GM12878 (cell line): ENCODE results near the gene ANKRD33B. TPM values are rescaled to one million over a fixed set of nuclear protein-coding genes. Genes with fewer than 3 reads are reported as not detected.

Source experiments
- BCL11A ChIP-seq: IDR thresholded peaks from 2 replicates; pipeline ENCODE4 v1.6.1; 2011; ENCODE audit warnings: low read depth, low read length
- CHD2 ChIP-seq: IDR thresholded peaks from 2 replicates; pipeline ENCODE4 v1.6.1; 2011; ENCODE audit warnings: low read depth, low read length, improper control_type of control experiment, borderline replicate concordance
- CTCF ChIP-seq, 3 experiments: IDR thresholded peaks in 2 of 3; conservative IDR thresholded peaks in 1 of 3; 2 replicates each; pipeline ENCODE4 v1.5.1; 2011; ENCODE audit warnings: low read depth in 3 of 3, low read length in 3 of 3, mild to moderate bottlenecking in 3 of 3, control low read depth in 2 of 3, moderate library complexity in 2 of 3, inconsistent platforms in 1 of 3, mixed read lengths in 1 of 3; ENCODE audit not compliant: control insufficient read depth in 2 of 3, insufficient read depth in 1 of 3; ENCODE audit errors: extremely low read depth in 1 of 3
- ETV6 ChIP-seq, 2 experiments: fragments of 450-650 bp in 1 of 2; IDR thresholded peaks in 1 of 2; conservative IDR thresholded peaks in 1 of 2; 2 replicates each; pipeline ENCODE4 v1.6.1; 2014; ENCODE audit warnings: antibody characterized with exemption in 1 of 2, borderline replicate concordance in 1 of 2, low read depth in 1 of 2, mild to moderate bottlenecking in 1 of 2, moderate library complexity in 1 of 2
- KAT2A ChIP-seq: conservative IDR thresholded peaks from 2 replicates; pipeline ENCODE4 v1.6.1; 2011; ENCODE audit warnings: low read depth, low read length; ENCODE audit not compliant: control insufficient read depth
- POLR2AphosphoS5 ChIP-seq: IDR thresholded peaks from 2 replicates; pipeline ENCODE4 v1.6.1; 2011; ENCODE audit warnings: mild to moderate bottlenecking, low read length, inconsistent platforms
- RELA ChIP-seq: fragments of 450-650 bp; IDR thresholded peaks from 2 replicates; pipeline ENCODE4 v1.8.0; 2014; ENCODE audit warnings: borderline replicate concordance; ENCODE audit not compliant: partially characterized antibody
- RELB ChIP-seq: fragments of 450-650 bp; IDR thresholded peaks from 2 replicates; pipeline ENCODE4 v1.6.1; 2017; ENCODE audit warnings: low read depth, mild to moderate bottlenecking, moderate library complexity
- REST ChIP-seq: IDR thresholded peaks from 2 replicates; pipeline ENCODE4 v1.6.1; 2012; ENCODE audit warnings: mild to moderate bottlenecking, low read depth, low read length
- SMAD1 ChIP-seq: fragments of 450-650 bp; IDR thresholded peaks from 2 replicates; pipeline ENCODE4 v1.6.1; 2018; ENCODE audit warnings: mild to moderate bottlenecking, low read depth; ENCODE audit not compliant: partially characterized antibody
- SMARCA5 ChIP-seq: fragments of 450-650 bp; IDR thresholded peaks from 2 replicates; pipeline ENCODE4 v1.6.1; 2017; ENCODE audit warnings: mild to moderate bottlenecking
- SREBF2 ChIP-seq: IDR thresholded peaks from 2 replicates; pipeline ENCODE4 v1.6.1; 2012; ENCODE audit warnings: mild to moderate bottlenecking, low read length
- ZNF207 ChIP-seq: fragments of 450-650 bp; IDR thresholded peaks from 2 replicates; pipeline ENCODE4 v1.6.1; 2014; ENCODE audit warnings: antibody characterized with exemption, mild to moderate bottlenecking, borderline replicate concordance
- ZNF687 ChIP-seq: fragments of 450-650 bp; IDR thresholded peaks from 2 replicates; pipeline ENCODE4 v1.6.1; 2017; ENCODE audit warnings: mild to moderate bottlenecking, moderate library complexity
- polyA plus RNA-seq, 11 experiments: library from polyadenylated mRNA; depleted of rRNA in 4 of 11; unstranded in 6 of 11; stranded (reverse) in 5 of 11; fragments of >200 nt; fragmentation: Nextera tagmentation in 4 of 11; fragmentation: Illumina TruSeq in 1 of 11; extraction: Ambion mirVana in 4 of 11; extraction: Trizol in 1 of 11; gene quantifications; 1 replicate in 1 of 11; 2 replicates in 10 of 11; pipeline versions ENCODE4 v1.2.1 to v1.2.3, GENCODE V29; 2011 to 2016; ENCODE audit warnings: inconsistent platforms in 2 of 11, missing spikeins in 2 of 11, low read depth in 1 of 11
- total RNA-seq, 4 experiments: library from RNA; depleted of rRNA in 3 of 4; stranded (reverse); fragments of >200 nt in 3 of 4; fragmentation: Illumina TruSeq in 1 of 4; extraction: Trizol in 1 of 4; gene quantifications; 2 replicates each; pipeline versions ENCODE4 v1.2.1 to v1.2.3, GENCODE V29; 2013 to 2021

The ANKRD33B gene
- total and polyA plus RNA-seq, 10 of the 15 experiments (the other 5 are each of a cell fraction or from before 2014, with no cell fraction given): 4.9 to 61.6 (median 15.6) TPM

GRCh38 chr5:10563110-10563944, 543 bp upstream of the ANKRD33B start (continued):
- TF ChIP-seq ZNF687: 0 out of 2 replicates have a peak, but pooled peaks have one; percentile 6
- peak; percentile 80 for TF ChIP-seq POLR2AphosphoS5
- TF ChIP-seq SMAD1: no peak
- 0 out of 2 replicates have a peak, but pooled peaks have one; percentile 9 for TF ChIP-seq SMARCA5
- peak; percentile 41 for TF ChIP-seq RELA
- TF ChIP-seq CTCF (IDR thresholded peaks at IDR 0.05 in 2 of 3, conservative IDR thresholded peaks at IDR 0.05 in 1 of 3; ENCODE audit: control insufficient read depth in 2 of 3, extremely low read depth in 1 of 3, insufficient read depth in 1 of 3, low read depth in 3 of 3, low read length in 3 of 3): no peak
- TF ChIP-seq BCL11A: 0 out of 2 replicates have a peak, but pooled peaks have one; percentile 6
- no peak for TF ChIP-seq KAT2A
- 0 out of 2 replicates have a peak, but pooled peaks have one; percentile 5 for TF ChIP-seq REST
- TF ChIP-seq CHD2: no peak
- TF ChIP-seq RELB: peak; percentile 70; the same call in 1 of the 2 replicates
- TF ChIP-seq ZNF207: peak; percentile 27; the same call in 1 of the 2 replicates
- no peak for TF ChIP-seq SREBF2
- 0 out of 4 replicates have a peak, but pooled peaks of 1 of the 2 experiments have one; percentile 17 for TF ChIP-seq ETV6 (conservative IDR thresholded peaks at IDR 0.05 in 1 of 2, IDR thresholded peaks at IDR 0.05 in 1 of 2; ENCODE audit: borderline replicate concordance in 1 of 2, low read depth in 1 of 2)
